HG03558 (cell line): ENCODE measurements around the gene MED14.
"Not testable (repeated sequence)": the region's sequence is repeated elsewhere in the genome, so short reads cannot be mapped to it uniquely, and the experiment has no call there.

Experiments used
- ATAC-seq: cut with Tn5 transposase; IDR thresholded peaks from one replicate; pipeline ENCODE4 v1.9.1; 2021; ENCODE audit warnings: moderate number of reproducible peaks; ENCODE audit not compliant: unreplicated experiment; ENCODE audit errors: extremely low read depth

The MED14 gene

GRCh38 chrX:40732499-40732898 lies 2.8 kb downstream of the MED14 start:
- ATAC-seq = not testable (repeated sequence)

GRCh38 chrX:40729598-40730584 lies 5.5 kb downstream of the MED14 start:
- ATAC-seq = no peak

- ATAC-seq = no peak
These were observed 7.6 kb downstream of the MED14 start for GRCh38 chrX:40727581-40728252.

- ATAC-seq = no peak
These were observed 8.2 kb downstream of the MED14 start for GRCh38 chrX:40727093-40727492.

GRCh38 chrX:40722930-40723329 lies 12.4 kb downstream of the MED14 start:
- no peak for ATAC-seq

- ATAC-seq = no peak
These were observed 13.7 kb downstream of the MED14 start for GRCh38 chrX:40721489-40722106.

- ATAC-seq = no peak
These were observed 14.6 kb downstream of the MED14 start for GRCh38 chrX:40720792-40721191.

GRCh38 chrX:40720339-40720738 lies 15.0 kb downstream of the MED14 start:
- ATAC-seq = no peak

- ATAC-seq = no peak
These were observed 15.6 kb downstream of the MED14 start for GRCh38 chrX:40719731-40720130.

- ATAC-seq = no peak
These were observed 16.1 kb downstream of the MED14 start for GRCh38 chrX:40719218-40719617.

GRCh38 chrX:40709395-40709794 lies 25.9 kb downstream of the MED14 start:
- ATAC-seq = no peak

- no peak for ATAC-seq
These were observed 29.6 kb downstream of the MED14 start for GRCh38 chrX:40705658-40706312.

- ATAC-seq = no peak
These were observed 34.6 kb downstream of the MED14 start for GRCh38 chrX:40700640-40701342.

GRCh38 chrX:40698851-40699250 lies 36.5 kb downstream of the MED14 start:
- ATAC-seq = no peak

GRCh38 chrX:40694802-40695201 lies 40.5 kb downstream of the MED14 start:
- ATAC-seq = no peak

- ATAC-seq = no peak
These were observed 46.4 kb downstream of the MED14 start for GRCh38 chrX:40688929-40689328.

- no peak for ATAC-seq
These were observed 48.2 kb downstream of the MED14 start for GRCh38 chrX:40687169-40687568.

- no peak for ATAC-seq
These were observed 49.9 kb downstream of the MED14 start for GRCh38 chrX:40685362-40685918.

- no peak for ATAC-seq
These were observed 51.2 kb downstream of the MED14 start for GRCh38 chrX:40684092-40684491.

- no peak for ATAC-seq
These were observed 52.1 kb downstream of the MED14 start for GRCh38 chrX:40683245-40683644.
